Activated T-helper 1 cell treated with anti-CD3 and anti-CD28 coated beads, Interleukin-12 subunit alpha, Interleukin-12 subunit beta, Interleukin-2, Interleukin-4 antibody, amounts not matched to agents 30 ng/mL and 10 ng/mL and 1 ng/mL, durations not matched to agents 14 hours and 24 hours and 36 hours (primary cell): Measurements from ENCODE around the gene INTS6L. TPM values are rescaled to one million over a fixed set of nuclear protein-coding genes. Genes with fewer than 3 reads are reported as not detected.

Source experiments
- DNase-seq: peaks from one replicate; pipeline ENCODE4 v3.0.0; 2021; ENCODE audit warnings: low spot score
- H3K27ac Mint-ChIP-seq: one replicate; pipeline ENCODE4 v1.8.0; 2021; ENCODE audit warnings: mild to moderate bottlenecking, mixed read lengths
- H3K27me3 Mint-ChIP-seq: one replicate; pipeline ENCODE4 v1.8.0; 2022; ENCODE audit warnings: mild to moderate bottlenecking, moderate library complexity, mixed read lengths; ENCODE audit not compliant: insufficient read depth
- H3K36me3 Mint-ChIP-seq: one replicate; pipeline ENCODE4 v1.8.0; 2021; ENCODE audit warnings: low read depth, mixed read lengths
- H3K4me1 Mint-ChIP-seq: one replicate; pipeline ENCODE4 v1.8.0; 2021; ENCODE audit warnings: low read depth, mixed read lengths
- H3K4me3 Mint-ChIP-seq: one replicate; pipeline ENCODE4 v1.8.0; 2021; ENCODE audit warnings: mild to moderate bottlenecking, moderate library complexity, mixed read lengths
- H3K9me3 Mint-ChIP-seq: one replicate; pipeline ENCODE4 v1.8.0; 2021; ENCODE audit warnings: mixed read lengths
- intact Hi-C: fragments of 100-400 bp; cut with micrococcal nuclease; formaldehyde crosslinking; loops from one replicate; pipeline ENCODE4 v1.15.1; 2024
- total RNA-seq: library from RNA; stranded (reverse); gene quantifications from 2 replicates; pipeline ENCODE4 v1.2.3, GENCODE V29; 2022

The INTS6L gene
- total RNA-seq, 1 donor from 2014 or later: 38.7 TPM

- H3K27me3 Mint-ChIP-seq: no peaks in the 10 kb centered on the region
- no peak overlapping the region for H3K4me3 Mint-ChIP-seq
- peaks cover 41% of the 10 kb centered on the region for H3K4me1 Mint-ChIP-seq
- no peaks in the 10 kb centered on the region for H3K9me3 Mint-ChIP-seq
- H3K36me3 Mint-ChIP-seq: peaks cover 32% of the 10 kb centered on the region
- DNase-seq: no peak
- H3K27ac Mint-ChIP-seq: no peak overlapping the region
- intact Hi-C loops: no loop called here
Observed at GRCh38 chrX:135530097-135530496, 9.6 kb downstream of the INTS6L start.

GRCh38 chrX:135531813-135532212 lies 11.4 kb downstream of the INTS6L start:
- H3K27ac Mint-ChIP-seq: peak overlapping the region; percentile 35
- peaks cover 26% of the 10 kb centered on the region for H3K36me3 Mint-ChIP-seq
- H3K4me1 Mint-ChIP-seq: peaks cover 39% of the 10 kb centered on the region
- intact Hi-C loops: no loop called here
- no peaks in the 10 kb centered on the region for H3K27me3 Mint-ChIP-seq
- no peak for DNase-seq
- no peaks in the 10 kb centered on the region for H3K9me3 Mint-ChIP-seq
- no peak overlapping the region for H3K4me3 Mint-ChIP-seq

GRCh38 chrX:135535077-135535940 lies 14.8 kb downstream of the INTS6L start:
- H3K27ac Mint-ChIP-seq: no peak overlapping the region
- no peaks in the 10 kb centered on the region for H3K27me3 Mint-ChIP-seq
- no peak overlapping the region for H3K4me3 Mint-ChIP-seq
- no peak for DNase-seq
- H3K9me3 Mint-ChIP-seq: no peaks in the 10 kb centered on the region
- H3K4me1 Mint-ChIP-seq: peaks cover 47% of the 10 kb centered on the region
- intact Hi-C loops: no loop called here
- H3K36me3 Mint-ChIP-seq: peaks cover 28% of the 10 kb centered on the region

GRCh38 chrX:135536877-135537276 lies 16.4 kb downstream of the INTS6L start:
- Mint-ChIP-seq H3K36me3 (peaks cover 18% of the 10 kb centered on the region), H3K27ac (peak overlapping the region; percentile 83), H3K27me3 (no peaks in the 10 kb centered on the region), H3K4me3 (no peak overlapping the region), H3K4me1 (peaks cover 39% of the 10 kb centered on the region), H3K9me3 (no peaks in the 10 kb centered on the region)
- intact Hi-C loops: loop anchor here (2.0 kb wide), 1 partner anchor 14 kb away; no protein-coding TSS in a partner anchor
- no peak for DNase-seq

GRCh38 chrX:135541351-135541750 lies 20.9 kb downstream of the INTS6L start:
- Mint-ChIP-seq H3K27me3 (no peaks in the 10 kb centered on the region), H3K4me3 (no peak overlapping the region), H3K9me3 (no peaks in the 10 kb centered on the region), H3K36me3 (peaks cover 23% of the 10 kb centered on the region), H3K27ac (no peak overlapping the region), H3K4me1 (peaks cover 45% of the 10 kb centered on the region)
- intact Hi-C loops: no loop called here
- DNase-seq: no peak

- no peak for DNase-seq
- intact Hi-C loops: no loop called here
- Mint-ChIP-seq H3K4me3 (no peak overlapping the region), H3K9me3 (no peaks in the 10 kb centered on the region), H3K27me3 (no peaks in the 10 kb centered on the region), H3K27ac (peak overlapping the region; percentile 66), H3K4me1 (peaks cover 34% of the 10 kb centered on the region), H3K36me3 (peaks cover 24% of the 10 kb centered on the region)
Observed at GRCh38 chrX:135543172-135543571, 22.7 kb downstream of the INTS6L start.

DNA sequence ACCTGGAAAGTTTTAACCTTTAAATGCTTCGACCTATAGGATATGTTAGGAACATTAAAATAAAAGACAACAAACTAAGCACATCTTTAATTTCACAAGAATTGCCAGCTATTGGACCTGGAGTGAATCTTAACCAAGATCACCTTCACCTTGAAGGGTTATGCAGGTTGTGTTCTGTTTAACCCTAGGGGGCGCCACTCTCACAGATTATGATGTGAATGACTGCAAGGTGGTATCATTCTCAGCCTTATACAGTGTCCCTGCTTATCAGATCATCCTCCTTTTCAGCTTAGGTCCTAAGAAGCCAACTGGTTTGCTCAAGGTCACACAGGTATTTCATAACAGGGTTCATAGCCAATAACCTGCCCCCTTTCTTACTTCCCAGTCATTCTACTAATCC lies 23.5 kb downstream of the INTS6L start:
- Mint-ChIP-seq H3K27ac (no peak overlapping the region), H3K4me3 (no peak overlapping the region), H3K27me3 (no peaks in the 10 kb centered on the region), H3K4me1 (peaks cover 29% of the 10 kb centered on the region), H3K36me3 (peaks cover 22% of the 10 kb centered on the region), H3K9me3 (no peaks in the 10 kb centered on the region)
- no peak for DNase-seq
- intact Hi-C loops: loop anchor here (2.0 kb wide), 2 partner anchors 19 to 59 kb away; no protein-coding TSS in a partner anchor

GRCh38 chrX:135544338-135544948 lies 24.0 kb downstream of the INTS6L start:
- peak overlapping the region; percentile 74 for H3K4me3 Mint-ChIP-seq

GRCh38 chrX:135547767-135548166 lies 27.3 kb downstream of the INTS6L start:
- no peak overlapping the region for H3K27ac Mint-ChIP-seq
- no peaks in the 10 kb centered on the region for H3K9me3 Mint-ChIP-seq
- intact Hi-C loops: no loop called here
- H3K36me3 Mint-ChIP-seq: peaks cover 38% of the 10 kb centered on the region
- DNase-seq: no peak
- H3K4me3 Mint-ChIP-seq: no peak overlapping the region
- no peaks in the 10 kb centered on the region for H3K27me3 Mint-ChIP-seq
- H3K4me1 Mint-ChIP-seq: peaks cover 22% of the 10 kb centered on the region

More at GRCh38 chrX:135544338-135544948, 24.0 kb downstream of the INTS6L start:
- Mint-ChIP-seq H3K27me3 (no peaks in the 10 kb centered on the region), H3K4me1 (peaks cover 25% of the 10 kb centered on the region), H3K36me3 (peaks cover 23% of the 10 kb centered on the region), H3K9me3 (no peaks in the 10 kb centered on the region), H3K27ac (peak overlapping the region; percentile 77)
- intact Hi-C loops: loop anchor here (2.0 kb wide), 2 partner anchors 20 to 60 kb away; no protein-coding TSS in a partner anchor
- DNase-seq: no peak

GRCh38 chrX:135549519-135549918 lies 29.1 kb downstream of the INTS6L start:
- intact Hi-C loops: no loop called here
- H3K4me1 Mint-ChIP-seq: peaks cover 4% of the 10 kb centered on the region
- no peak overlapping the region for H3K4me3 Mint-ChIP-seq
- H3K27me3 Mint-ChIP-seq: no peaks in the 10 kb centered on the region
- no peak overlapping the region for H3K27ac Mint-ChIP-seq
- peaks cover 37% of the 10 kb centered on the region for H3K36me3 Mint-ChIP-seq
- DNase-seq: no peak
- H3K9me3 Mint-ChIP-seq: no peaks in the 10 kb centered on the region

DNA sequence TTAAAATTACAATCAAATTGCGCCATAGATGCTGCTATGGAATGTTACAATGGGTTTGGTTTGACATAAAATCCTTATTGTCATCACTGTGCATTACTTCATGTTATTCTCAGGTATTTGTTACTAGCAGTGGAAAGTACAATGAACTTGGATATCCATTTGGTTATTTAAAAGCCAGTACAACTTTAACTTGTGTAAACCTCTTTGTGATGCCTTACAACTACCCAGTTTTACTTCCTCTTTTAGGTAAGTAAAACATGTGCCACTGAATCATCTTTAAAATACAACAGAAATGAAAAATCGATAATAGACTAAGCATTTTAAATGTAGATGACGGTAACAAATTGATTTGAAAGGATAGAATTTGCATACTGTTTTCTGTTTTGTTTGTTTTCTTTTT lies 35.6 kb downstream of the INTS6L start:
- Mint-ChIP-seq H3K36me3 (peaks cover 24% of the 10 kb centered on the region), H3K4me3 (no peak overlapping the region), H3K9me3 (no peaks in the 10 kb centered on the region), H3K27me3 (no peaks in the 10 kb centered on the region), H3K4me1 (no peaks in the 10 kb centered on the region), H3K27ac (no peak overlapping the region)
- DNase-seq: no peak
- intact Hi-C loops: loop anchor here (5.0 kb wide), 1 partner anchor 139 kb away; no protein-coding TSS in a partner anchor

DNA sequence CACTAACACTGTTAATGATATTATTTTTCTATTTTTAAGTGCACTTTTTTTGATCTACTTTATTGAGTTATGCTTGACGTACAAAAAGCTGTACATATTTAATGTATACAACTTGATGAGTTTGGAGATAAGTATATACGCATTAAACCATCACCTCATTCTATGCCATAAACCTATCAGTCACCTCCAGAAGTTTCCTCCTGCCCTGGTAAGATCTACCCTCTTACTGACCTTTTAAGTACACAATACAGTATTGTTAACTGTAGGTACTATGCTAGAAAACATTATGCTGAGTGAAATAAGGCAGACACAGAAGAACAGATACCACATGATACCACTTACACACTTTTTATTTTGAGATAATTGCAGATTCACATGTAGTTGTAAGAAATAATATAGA lies 36.9 kb downstream of the INTS6L start:
- DNase-seq: no peak
- no peaks in the 10 kb centered on the region for H3K27me3 Mint-ChIP-seq
- H3K9me3 Mint-ChIP-seq: no peaks in the 10 kb centered on the region
- H3K4me3 Mint-ChIP-seq: no peak overlapping the region
- no peak overlapping the region for H3K27ac Mint-ChIP-seq
- peaks cover 26% of the 10 kb centered on the region for H3K36me3 Mint-ChIP-seq
- intact Hi-C loops: loop anchor here (5.0 kb wide), 1 partner anchor 140 kb away; no protein-coding TSS in a partner anchor
- H3K4me1 Mint-ChIP-seq: no peaks in the 10 kb centered on the region

DNA sequence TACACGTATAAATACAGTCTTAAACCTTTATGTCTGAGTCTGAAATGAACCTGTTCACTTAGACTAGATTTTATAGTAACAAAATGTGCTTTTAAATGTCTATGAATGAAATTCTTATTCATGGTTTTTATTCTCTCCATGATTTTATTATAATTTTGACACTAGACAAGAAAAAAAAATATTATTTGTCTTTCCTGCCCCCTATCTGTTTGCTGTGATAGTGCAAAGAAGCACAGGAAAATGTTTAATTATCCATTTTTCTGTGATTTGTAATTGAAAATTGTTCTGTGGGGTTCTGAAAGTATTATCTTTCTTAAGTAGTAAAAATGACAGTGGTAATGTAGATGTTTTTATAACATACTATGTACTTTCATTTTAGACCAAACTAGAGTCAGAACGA lies 52.0 kb downstream of the INTS6L start:
- Mint-ChIP-seq H3K36me3 (peaks cover 25% of the 10 kb centered on the region), H3K9me3 (no peaks in the 10 kb centered on the region), H3K27me3 (no peaks in the 10 kb centered on the region), H3K4me1 (no peaks in the 10 kb centered on the region), H3K27ac (no peak overlapping the region), H3K4me3 (no peak overlapping the region)
- DNase-seq: no peak
- intact Hi-C loops: loop anchor here (1.0 kb wide), 1 partner anchor 88 kb away; no protein-coding TSS in a partner anchor
